Suprapubic skin (tissue), 4 donors: Measurements from ENCODE around the gene KPNA6. TPM values are rescaled to one million over a fixed set of nuclear protein-coding genes. Genes with fewer than 3 reads are reported as not detected.
"Not testable (repeated sequence)": the region's sequence is repeated elsewhere in the genome, so short reads cannot be mapped to it uniquely, and the experiment has no call there.

Source experiments
- DNase-seq, 2 donors: peaks; one replicate each; pipeline ENCODE4 v3.0.0-alpha.2; 2019; ENCODE audit warnings: low spot score in 2 of 2
- H3K27ac ChIP-seq: fragments of 200-600 bp; sonication (generic); one replicate; pipeline ENCODE4 v1.5.1; 2019
- H3K27me3 ChIP-seq: fragments of 200-600 bp; sonication (generic); one replicate; pipeline ENCODE4 v1.5.1; 2019
- H3K36me3 ChIP-seq: fragments of 200-600 bp; sonication (generic); one replicate; pipeline ENCODE4 v1.5.1; 2019
- H3K4me1 ChIP-seq: fragments of 200-600 bp; sonication (generic); one replicate; pipeline ENCODE4 v1.5.1; 2019
- H3K4me3 ChIP-seq: fragments of 200-600 bp; sonication (generic); one replicate; pipeline ENCODE4 v1.5.1; 2019; ENCODE audit warnings: mild to moderate bottlenecking
- H3K9me3 ChIP-seq: fragments of 200-600 bp; sonication (generic); one replicate; pipeline ENCODE4 v1.5.1; 2019
- CTCF ChIP-seq, 2 donors: fragments of 200-600 bp in 1 of 2; fragments of 450-650 bp in 1 of 2; sonication (generic) in 1 of 2; IDR thresholded peaks; one replicate each; pipeline ENCODE4 v1.5.1; 2016 to 2019; ENCODE audit warnings: antibody characterized with exemption in 2 of 2, mild to moderate bottlenecking in 1 of 2, moderate library complexity in 1 of 2
- EP300 ChIP-seq: sonication (generic); formaldehyde crosslinking; IDR thresholded peaks from one replicate; pipeline ENCODE4 v1.6.1; 2017; ENCODE audit warnings: antibody characterized with exemption
- POLR2A ChIP-seq, 2 donors: fragments of 450-650 bp; IDR thresholded peaks; one replicate each; pipeline ENCODE4 v1.6.1; 2017; ENCODE audit warnings: antibody characterized with exemption in 2 of 2, mild to moderate bottlenecking in 2 of 2, moderate library complexity in 2 of 2
- POLR2AphosphoS5 ChIP-seq, 3 donors: sonication (generic); formaldehyde crosslinking; IDR thresholded peaks; one replicate each; pipeline ENCODE4 v1.6.1; 2017; ENCODE audit warnings: antibody characterized with exemption in 3 of 3
- WGBS: methylation state at CpG from one replicate; pipeline ENCODE4 v1.1.5; 2018; 5-methylcytosine and 5-hydroxymethylcytosine counted together
- total RNA-seq, 4 donors: library from RNA; depleted of rRNA; stranded (reverse); fragments of >200 nt; gene quantifications; one replicate each; pipeline ENCODE4 v1.1.0, GENCODE V29; 2016

Gene KPNA6
- total RNA-seq, 4 donors from 2014 or later: 42.4 to 52.3 (median 46.5) TPM

GRCh38 chr1:32144033-32144432, 36.2 kb downstream of the KPNA6 start:
- H3K36me3 ChIP-seq: peaks cover 6% of the 10 kb centered on the region
- 88% methylated on average over 3 of the region's 3 CpGs for WGBS
- H3K4me1 ChIP-seq: peaks cover 19% of the 10 kb centered on the region
- DNase-seq: no peak
- no peak overlapping the region for H3K4me3 ChIP-seq
- no peak for TF ChIP-seq EP300
- no peak for TF ChIP-seq POLR2AphosphoS5 (IDR thresholded peaks at IDR 0.05)
- no peak for TF ChIP-seq CTCF (IDR thresholded peaks at IDR 0.05)
- no peak overlapping the region for H3K27ac ChIP-seq
- no peaks in the 10 kb centered on the region for H3K9me3 ChIP-seq
- H3K27me3 ChIP-seq: no peaks in the 10 kb centered on the region

GRCh38 chr1:32147799-32148198, 39.9 kb downstream of the KPNA6 start:
- H3K27me3 ChIP-seq, H3K4me3 ChIP-seq, H3K36me3 ChIP-seq, H3K27ac ChIP-seq, DNase-seq, H3K9me3 ChIP-seq: not testable (repeated sequence)
- H3K4me1 ChIP-seq: peaks cover 15% of the 10 kb centered on the region
- WGBS: 96% methylated on average over 5 of the region's 5 CpGs

- Histone ChIP-seq H3K9me3 (no peaks in the 10 kb centered on the region), H3K4me1 (peaks cover 10% of the 10 kb centered on the region), H3K4me3 (no peak overlapping the region), H3K27ac (no peak overlapping the region), H3K27me3 (no peaks in the 10 kb centered on the region), H3K36me3 (peaks cover 17% of the 10 kb centered on the region)
- TF ChIP-seq CTCF (IDR thresholded peaks at IDR 0.05): no peak
- TF ChIP-seq EP300: no peak
- TF ChIP-seq POLR2A (IDR thresholded peaks at IDR 0.05): no peak
- no peak for TF ChIP-seq POLR2AphosphoS5 (IDR thresholded peaks at IDR 0.05)
- WGBS: 81% methylated on average over 9 of the region's 9 CpGs
- no peak for DNase-seq
Measured at GRCh38 chr1:32150847-32151246, 43.0 kb downstream of the KPNA6 start.

GRCh38 chr1:32151319-32151787, 43.5 kb downstream of the KPNA6 start:
- H3K9me3 ChIP-seq: no peaks in the 10 kb centered on the region
- no peak for DNase-seq
- no peak for TF ChIP-seq CTCF (IDR thresholded peaks at IDR 0.05)
- TF ChIP-seq EP300: no peak
- TF ChIP-seq POLR2A (IDR thresholded peaks at IDR 0.05): no peak
- no peak for TF ChIP-seq POLR2AphosphoS5 (IDR thresholded peaks at IDR 0.05)
- H3K27ac ChIP-seq: no peak overlapping the region
- H3K36me3 ChIP-seq: peaks cover 22% of the 10 kb centered on the region
- H3K27me3 ChIP-seq: no peaks in the 10 kb centered on the region
- WGBS: 60% methylated on average over 5 of the region's 5 CpGs
- peaks cover 10% of the 10 kb centered on the region for H3K4me1 ChIP-seq
- no peak overlapping the region for H3K4me3 ChIP-seq

- Histone ChIP-seq H3K36me3 (peaks cover 89% of the 10 kb centered on the region), H3K27ac (no peak overlapping the region), H3K4me3 (no peak overlapping the region), H3K9me3 (no peaks in the 10 kb centered on the region), H3K27me3 (no peaks in the 10 kb centered on the region), H3K4me1 (no peaks in the 10 kb centered on the region)
- WGBS: 79% methylated on average over 3 of the region's 3 CpGs
- no peak for TF ChIP-seq POLR2A (IDR thresholded peaks at IDR 0.05)
- TF ChIP-seq POLR2AphosphoS5 (IDR thresholded peaks at IDR 0.05): no peak
- no peak for TF ChIP-seq CTCF (IDR thresholded peaks at IDR 0.05)
- TF ChIP-seq EP300: no peak
- DNase-seq: no peak
Measured at GRCh38 chr1:32159189-32159588, 51.3 kb downstream of the KPNA6 start.

- DNase-seq: no peak
- Histone ChIP-seq H3K36me3 (peaks cover 85% of the 10 kb centered on the region), H3K9me3 (no peaks in the 10 kb centered on the region), H3K27me3 (no peaks in the 10 kb centered on the region), H3K27ac (no peak overlapping the region), H3K4me3 (no peak overlapping the region), H3K4me1 (no peaks in the 10 kb centered on the region)
- 84% methylated on average over 2 of the region's 2 CpGs for WGBS
- no peak for TF ChIP-seq POLR2A (IDR thresholded peaks at IDR 0.05)
Measured at GRCh38 chr1:32163405-32163804, 55.5 kb downstream of the KPNA6 start.

GRCh38 chr1:32165633-32166032, 57.8 kb downstream of the KPNA6 start:
- H3K4me1 ChIP-seq, H3K27ac ChIP-seq, H3K4me3 ChIP-seq, H3K27me3 ChIP-seq, H3K9me3 ChIP-seq, DNase-seq: not testable (repeated sequence)
- WGBS: 94% methylated on average over 10 of the region's 10 CpGs
- H3K36me3 ChIP-seq: peaks cover 91% of the 10 kb centered on the region
